SK-N-SH treated with all-trans-retinoic acid at 6 μM for 48 hours (cell line): ENCODE data around the gene TNXB.

Experiments
- CSDC2 ChIP-seq: fragments of 250-450 bp; sonication (Bioruptor Pico); IDR thresholded peaks from 2 replicates; pipeline ENCODE4 v1.5.0; 2020; ENCODE audit warnings: mild to moderate bottlenecking, moderate library complexity
- CSRNP3 ChIP-seq: fragments of 250-450 bp; sonication (Bioruptor Pico); IDR thresholded peaks from 2 replicates; pipeline ENCODE4 v1.5.1; 2021; ENCODE audit warnings: mild to moderate bottlenecking, moderate library complexity
- RARB ChIP-seq: fragments of 250-450 bp; sonication (Bioruptor Pico); IDR thresholded peaks from 2 replicates; pipeline ENCODE4 v1.8.0; 2021; ENCODE audit warnings: mild to moderate bottlenecking, moderate library complexity
- TOX ChIP-seq: fragments of 250-450 bp; sonication (Bioruptor Pico); IDR thresholded peaks from 2 replicates; pipeline ENCODE4 v1.8.0; 2021; ENCODE audit warnings: mild to moderate bottlenecking, moderate library complexity, borderline replicate concordance
- ZFP3 ChIP-seq: fragments of 250-450 bp; sonication (Bioruptor Pico); IDR thresholded peaks from 2 replicates; pipeline ENCODE4 v1.5.0; 2020; ENCODE audit warnings: mild to moderate bottlenecking, moderate library complexity
- ZNF70 ChIP-seq: fragments of 450-650 bp; formaldehyde crosslinking; IDR thresholded peaks from 2 replicates; pipeline ENCODE4 v1.5.0; 2020; ENCODE audit warnings: mild to moderate bottlenecking, moderate library complexity
- TF ChIP-seq, protein P1 (sequence below): fragments of 250-450 bp; sonication (Bioruptor Pico); IDR thresholded peaks from 2 replicates; pipeline ENCODE4 v1.5.1; 2020; ENCODE audit warnings: low read depth, mild to moderate bottlenecking, moderate library complexity

GRCh38 chr6:32137454-32137853, 28.3 kb upstream of the TNXB start:
- TF ChIP-seq ZNF70 (CRISPR knock-in tag) (no peak), RARB (CRISPR knock-in tag) (no peak), CSRNP3 (no peak), ZFP3 (CRISPR knock-in tag) (no peak), CSDC2 (CRISPR knock-in tag) (no peak), TOX (CRISPR knock-in tag) (no peak)
- TF ChIP-seq, protein P1, sequence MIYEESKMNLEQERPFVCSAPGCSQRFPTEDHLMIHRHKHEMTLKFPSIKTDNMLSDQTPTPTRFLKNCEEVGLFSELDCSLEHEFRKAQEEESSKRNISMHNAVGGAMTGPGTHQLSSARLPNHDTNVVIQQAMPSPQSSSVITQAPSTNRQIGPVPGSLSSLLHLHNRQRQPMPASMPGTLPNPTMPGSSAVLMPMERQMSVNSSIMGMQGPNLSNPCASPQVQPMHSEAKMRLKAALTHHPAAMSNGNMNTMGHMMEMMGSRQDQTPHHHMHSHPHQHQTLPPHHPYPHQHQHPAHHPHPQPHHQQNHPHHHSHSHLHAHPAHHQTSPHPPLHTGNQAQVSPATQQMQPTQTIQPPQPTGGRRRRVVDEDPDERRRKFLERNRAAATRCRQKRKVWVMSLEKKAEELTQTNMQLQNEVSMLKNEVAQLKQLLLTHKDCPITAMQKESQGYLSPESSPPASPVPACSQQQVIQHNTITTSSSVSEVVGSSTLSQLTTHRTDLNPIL (CRISPR knock-in tag), result no peak
